Neural cell (in vitro differentiated cells): ENCODE results near the gene JADE1. TPM values are rescaled to one million over a fixed set of nuclear protein-coding genes. Genes with fewer than 3 reads are reported as not detected.

Experiments
- H2AFZ ChIP-seq: fragments of 200-600, 300-800 bp; sonication (generic), shearing (Covaris generic); 2 replicates; pipeline ENCODE4 v1.6.0; 2014; ENCODE audit warnings: low read depth, mild to moderate bottlenecking, antibody characterized with exemption, low read length, moderate library complexity
- H3F3A ChIP-seq: fragments of 200-600 bp; shearing (Covaris generic); 2 replicates; pipeline ENCODE4 v1.6.1; 2016; ENCODE audit warnings: mild to moderate bottlenecking, moderate library complexity, mixed read lengths, antibody characterized with exemption, low read length; ENCODE audit not compliant: insufficient read depth, poor library complexity, severe bottlenecking
- H3K27ac ChIP-seq: fragments of 200-600, 300-800 bp; sonication (generic), shearing (Covaris generic); 2 replicates; pipeline ENCODE4 v1.5.1; 2014; ENCODE audit warnings: mild to moderate bottlenecking, low read length, moderate library complexity
- H3K27me3 ChIP-seq: fragments of 300-800, 200-600 bp; sonication (generic), shearing (Covaris generic); 2 replicates; pipeline ENCODE4 v1.6.0; 2014; ENCODE audit warnings: mild to moderate bottlenecking, low read depth, low read length, moderate library complexity; ENCODE audit not compliant: insufficient read depth
- H3K36me3 ChIP-seq: fragments of 300-800, 200-600 bp; sonication (generic), shearing (Covaris generic); 2 replicates; pipeline ENCODE4 v1.5.1; 2014; ENCODE audit warnings: mild to moderate bottlenecking, antibody characterized with exemption, low read length, moderate library complexity; ENCODE audit not compliant: insufficient read depth
- H3K4me2 ChIP-seq: fragments of 300-800, 200-600 bp; sonication (generic), shearing (Covaris generic); 2 replicates; pipeline ENCODE4 v1.6.0; 2014; ENCODE audit warnings: mild to moderate bottlenecking, low read length
- H3K4me3 ChIP-seq: fragments of 300-800, 200-600 bp; sonication (generic), shearing (Covaris generic); 2 replicates; pipeline ENCODE4 v1.5.1; 2014; ENCODE audit warnings: mild to moderate bottlenecking, low read length, moderate library complexity
- H3K79me2 ChIP-seq: fragments of 200-600 bp; shearing (Covaris generic); replicated peaks from 2 replicates; pipeline ENCODE4 v1.6.0; 2014; ENCODE audit warnings: mild to moderate bottlenecking, low read length, moderate library complexity; ENCODE audit not compliant: insufficient read depth
- H3K9ac ChIP-seq: fragments of 300-800, 200-600 bp; sonication (generic), shearing (Covaris generic); 2 replicates; pipeline ENCODE4 v1.6.1; 2016; ENCODE audit warnings: mild to moderate bottlenecking, low read length, mixed read lengths
- H3K9me2 ChIP-seq: fragments of 200-600 bp; shearing (Covaris generic); 2 replicates; pipeline ENCODE4 v1.6.1; 2016; ENCODE audit warnings: mild to moderate bottlenecking, low read length, mixed read lengths; ENCODE audit not compliant: insufficient read depth
- H3K9me3 ChIP-seq: fragments of 200-600, 300-800 bp; sonication (generic), shearing (Covaris generic); 2 replicates; pipeline ENCODE4 v1.6.1; 2016; ENCODE audit warnings: mild to moderate bottlenecking, mixed run types, low read length, moderate library complexity, mixed read lengths
- H4K20me1 ChIP-seq: fragments of 200-600 bp; shearing (Covaris generic); 2 replicates; pipeline ENCODE4 v1.6.1; 2016; ENCODE audit warnings: mild to moderate bottlenecking, mixed run types; ENCODE audit not compliant: insufficient read depth
- EP300 ChIP-seq: fragments of 450-650 bp; conservative IDR thresholded peaks from 2 replicates; pipeline ENCODE4 v1.6.1; 2014; ENCODE audit warnings: antibody characterized with exemption, mild to moderate bottlenecking, moderate library complexity; ENCODE audit not compliant: poor library complexity, severe bottlenecking
- MXI1 ChIP-seq: fragments of 450-650 bp; conservative IDR thresholded peaks from 2 replicates; pipeline ENCODE4 v1.6.1; 2014; ENCODE audit warnings: antibody characterized with exemption, mild to moderate bottlenecking; ENCODE audit not compliant: poor library complexity, severe bottlenecking
- POLR2AphosphoS5 ChIP-seq: IDR thresholded peaks from 2 replicates; pipeline ENCODE4 v1.6.1; 2012
- RAD21 ChIP-seq: fragments of 450-650 bp; conservative IDR thresholded peaks from 2 replicates; pipeline ENCODE4 v1.6.1; 2014; ENCODE audit warnings: antibody characterized with exemption, mild to moderate bottlenecking, moderate library complexity
- REST ChIP-seq: IDR thresholded peaks from 2 replicates; pipeline ENCODE4 v1.6.1; 2012; ENCODE audit warnings: borderline replicate concordance
- SMC3 ChIP-seq: fragments of 450-650 bp; conservative IDR thresholded peaks from 2 replicates; pipeline ENCODE4 v1.6.1; 2014; ENCODE audit warnings: antibody characterized with exemption, mild to moderate bottlenecking, moderate library complexity; ENCODE audit not compliant: poor library complexity
- TAF1 ChIP-seq: IDR thresholded peaks from 2 replicates; pipeline ENCODE4 v1.6.1; 2012; ENCODE audit warnings: low read depth
- polyA plus RNA-seq: library from polyadenylated mRNA; depleted of rRNA; stranded (reverse); fragments of >200 nt; gene quantifications from 2 replicates; pipeline ENCODE4 v1.2.3, GENCODE V29; 2014
- TF ChIP-seq, protein P1 (sequence below): fragments of 450-650 bp; IDR thresholded peaks from 2 replicates; pipeline ENCODE4 v1.5.1; 2014; ENCODE audit warnings: antibody characterized with exemption, mild to moderate bottlenecking, moderate library complexity; ENCODE audit not compliant: poor library complexity, severe bottlenecking

Gene JADE1
- polyA plus RNA-seq, 1 donor from 2014 or later: 14.5 TPM

DNA sequence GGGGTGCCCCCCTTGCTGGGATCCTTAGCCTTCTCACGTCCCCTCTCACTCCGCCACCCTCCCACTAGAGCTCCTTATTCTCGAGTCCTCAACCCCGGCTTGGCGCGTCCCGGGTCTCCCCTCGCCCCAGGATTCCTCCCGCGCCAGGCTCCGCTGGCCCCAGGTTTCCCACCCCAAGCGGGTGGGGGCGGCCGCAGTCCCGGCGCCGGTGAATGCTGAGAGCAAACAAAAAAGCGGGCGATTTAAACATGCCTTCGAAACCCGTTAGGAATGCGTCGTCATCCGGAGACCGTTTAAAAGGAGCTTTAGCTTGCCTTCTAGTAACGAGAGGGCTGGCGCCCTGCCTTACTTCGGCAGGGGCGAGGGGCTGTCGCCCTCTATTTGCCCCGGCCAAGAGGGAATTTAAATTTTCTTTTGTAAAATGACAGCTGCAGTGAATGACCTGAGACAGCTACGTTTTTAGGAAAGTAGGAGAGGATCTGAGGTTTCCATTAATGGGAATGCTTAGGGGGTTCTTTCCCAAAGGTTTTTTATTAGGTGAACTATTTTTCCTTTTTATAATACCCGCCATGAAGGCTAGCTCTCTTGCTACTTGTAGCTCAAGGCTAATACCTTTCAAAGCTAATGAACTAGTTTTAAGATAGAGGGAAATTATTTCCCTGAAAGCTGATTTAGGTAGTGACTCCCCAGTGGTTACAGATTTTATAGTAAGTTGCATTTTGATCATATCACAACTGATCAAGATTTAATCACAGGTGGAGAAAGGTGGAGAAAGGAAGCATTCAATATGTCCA is 3.1 kb downstream of the JADE1 start:
- TF ChIP-seq RAD21 (peak; percentile 38), TAF1 (no peak), MXI1 (peak; percentile 87), SMC3 (no peak), REST (peak; percentile 32)
- Histone ChIP-seq H3K4me3 (peak overlapping the region; percentile 88), H3K27ac (peak overlapping the region; percentile 62), H2AFZ (peak overlapping the region; percentile 69), H3K36me3 (no peaks in the 10 kb centered on the region), H4K20me1 (no peaks in the 10 kb centered on the region), H3K9me3 (no peaks in the 10 kb centered on the region), H3K4me2 (peak overlapping the region; percentile 74), H3K27me3 (no peaks in the 10 kb centered on the region), H3F3A (peaks cover 6% of the 10 kb centered on the region), H3K9ac (peak overlapping the region; percentile 75), H3K9me2 (no peaks in the 10 kb centered on the region), H3K79me2 (peaks cover 38% of the 10 kb centered on the region)

DNA sequence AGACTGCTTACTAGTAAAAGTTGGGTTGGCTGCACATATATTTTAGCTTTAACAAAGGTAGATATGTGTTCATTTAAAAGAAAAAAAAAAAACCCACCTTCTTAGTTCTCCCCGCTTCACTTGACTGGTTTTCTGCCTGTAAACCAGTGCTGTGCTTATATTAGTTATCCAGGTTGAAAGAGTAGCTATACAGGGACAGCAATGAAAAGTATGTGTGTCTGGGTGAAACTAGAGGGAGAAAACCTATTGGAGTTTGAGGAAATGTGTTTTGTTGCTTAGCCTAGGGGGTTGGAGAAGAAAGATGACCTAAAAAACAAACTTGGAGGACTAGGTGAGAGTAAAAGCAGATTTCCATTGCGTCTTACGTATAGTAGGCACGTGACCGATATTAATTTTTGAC is 4.5 kb downstream of the JADE1 start:
- Histone ChIP-seq H3K27ac (no peak overlapping the region), H3K27me3 (no peaks in the 10 kb centered on the region), H3K36me3 (no peaks in the 10 kb centered on the region), H3K4me3 (no peak overlapping the region), H2AFZ (no peak overlapping the region), H3F3A (peaks cover 6% of the 10 kb centered on the region), H3K9ac (no peak overlapping the region), H3K9me2 (no peaks in the 10 kb centered on the region), H3K79me2 (peaks cover 51% of the 10 kb centered on the region), H4K20me1 (no peaks in the 10 kb centered on the region), H3K4me2 (no peak overlapping the region), H3K9me3 (no peaks in the 10 kb centered on the region)
- TF ChIP-seq REST (no peak), TAF1 (no peak)

GRCh38 chr4:128818442-128818841 is 8.9 kb downstream of the JADE1 start:
- Histone ChIP-seq H3K9me3 (no peaks in the 10 kb centered on the region), H3K79me2 (peaks cover 78% of the 10 kb centered on the region), H3K36me3 (no peaks in the 10 kb centered on the region), H2AFZ (no peak overlapping the region), H3F3A (no peaks in the 10 kb centered on the region), H3K9me2 (no peaks in the 10 kb centered on the region), H4K20me1 (no peaks in the 10 kb centered on the region), H3K4me3 (no peak overlapping the region), H3K27ac (no peak overlapping the region), H3K27me3 (no peaks in the 10 kb centered on the region), H3K9ac (no peak overlapping the region), H3K4me2 (no peak overlapping the region)
- TF ChIP-seq REST (no peak), EP300 (no peak), TAF1 (no peak), POLR2AphosphoS5 (no peak), SMC3 (no peak)
- TF ChIP-seq, protein P1, sequence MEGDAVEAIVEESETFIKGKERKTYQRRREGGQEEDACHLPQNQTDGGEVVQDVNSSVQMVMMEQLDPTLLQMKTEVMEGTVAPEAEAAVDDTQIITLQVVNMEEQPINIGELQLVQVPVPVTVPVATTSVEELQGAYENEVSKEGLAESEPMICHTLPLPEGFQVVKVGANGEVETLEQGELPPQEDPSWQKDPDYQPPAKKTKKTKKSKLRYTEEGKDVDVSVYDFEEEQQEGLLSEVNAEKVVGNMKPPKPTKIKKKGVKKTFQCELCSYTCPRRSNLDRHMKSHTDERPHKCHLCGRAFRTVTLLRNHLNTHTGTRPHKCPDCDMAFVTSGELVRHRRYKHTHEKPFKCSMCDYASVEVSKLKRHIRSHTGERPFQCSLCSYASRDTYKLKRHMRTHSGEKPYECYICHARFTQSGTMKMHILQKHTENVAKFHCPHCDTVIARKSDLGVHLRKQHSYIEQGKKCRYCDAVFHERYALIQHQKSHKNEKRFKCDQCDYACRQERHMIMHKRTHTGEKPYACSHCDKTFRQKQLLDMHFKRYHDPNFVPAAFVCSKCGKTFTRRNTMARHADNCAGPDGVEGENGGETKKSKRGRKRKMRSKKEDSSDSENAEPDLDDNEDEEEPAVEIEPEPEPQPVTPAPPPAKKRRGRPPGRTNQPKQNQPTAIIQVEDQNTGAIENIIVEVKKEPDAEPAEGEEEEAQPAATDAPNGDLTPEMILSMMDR: no peak
